HCT116 (cell line): ENCODE data around the gene UNC5C. TPM values are rescaled to one million over a fixed set of nuclear protein-coding genes. Genes with fewer than 3 reads are reported as not detected.

Source experiments
- ATAC-seq: fragments of 200-7000 bp; cut with Tn5 transposase; 2 replicates; pipeline ENCODE4 v1.9.1; 2020; ENCODE audit warnings: mild to moderate bottlenecking, moderate library complexity
- BruUV-seq: library from RNA; stranded (reverse); fragments of 400-500 nt; replicated peaks from 2 replicates; lab custom pipeline; 2021; lab: Mats Ljungman, UMichigan
- CTCF ChIA-PET: fragments of 300-600 bp; sonication (Branson Sonifier 250); formaldehyde crosslinking; loops from one replicate; lab custom pipeline; 2021; ENCODE audit warnings: antibody characterized with exemption; lab: Charles Lee
- POLR2A ChIA-PET: fragments of 300-600, 350-600 bp; sonication (Branson Sonifier 250); formaldehyde crosslinking; loops from one replicate; lab custom pipeline; 2021; ENCODE audit warnings: antibody characterized with exemption; lab: Charles Lee
- RAD21 ChIA-PET, 2 experiments: fragments of 300-600 bp; sonication (Branson Sonifier 250); formaldehyde crosslinking; loops; one replicate each; lab custom pipeline; 2023; ENCODE audit warnings: low total read pairs in 2 of 2; ENCODE audit not compliant: uncharacterized antibody in 2 of 2, unreplicated experiment in 2 of 2, low non-redundant PET in 1 of 2; lab: Charles Lee
- DNase-seq: peaks from one replicate; pipeline ENCODE4 v3.0.0-alpha.2; 2010; ENCODE audit warnings: low read depth, low spot score
- H2AFZ ChIP-seq: fragments of 200-600 bp; shearing (Covaris generic), sonication (generic); 2 replicates; pipeline ENCODE4 v1.6.1; 2017; ENCODE audit warnings: low read depth, mixed run types, mixed read lengths, antibody characterized with exemption, low read length; ENCODE audit not compliant: poor library complexity, severe bottlenecking
- H3K27ac ChIP-seq: 2 replicates; pipeline ENCODE4 v1.5.1; 2012; ENCODE audit warnings: low read depth, low read length
- H3K27me3 ChIP-seq: fragments of 200-600 bp; sonication (generic); 2 replicates; pipeline ENCODE4 v1.6.1; 2016; ENCODE audit warnings: mixed run types, low read length, mixed read lengths; ENCODE audit not compliant: insufficient read depth
- H3K36me3 ChIP-seq, 2 experiments: fragments of 200-500 bp in 1 of 2; fragments of 200-600 bp in 1 of 2; sonication (Bioruptor generic) in 1 of 2; sonication (generic) in 1 of 2; 2 replicates each; pipeline versions ENCODE4 v1.5.1 to v1.6.1; 2014 to 2016; ENCODE audit warnings: low read length in 2 of 2, inconsistent platforms in 1 of 2, mixed read lengths in 1 of 2, mixed run types in 1 of 2; ENCODE audit not compliant: insufficient read depth in 2 of 2, control insufficient read depth in 1 of 2
- H3K4me1 ChIP-seq, 2 experiments: fragments of 200-600 bp in 1 of 2; sonication (generic) in 1 of 2; 2 replicates each; pipeline versions ENCODE4 v1.5.1 to v1.6.1; 2012 to 2017; ENCODE audit warnings: low read length in 2 of 2, inconsistent platforms in 1 of 2, mild to moderate bottlenecking in 1 of 2, mixed read lengths in 1 of 2, mixed run types in 1 of 2, moderate library complexity in 1 of 2; ENCODE audit not compliant: insufficient read depth in 2 of 2, control insufficient read depth in 1 of 2
- H3K4me2 ChIP-seq: fragments of 200-600 bp; sonication (generic); 2 replicates; pipeline ENCODE4 v1.6.1; 2017; ENCODE audit warnings: mixed run types, low read length, mixed read lengths
- H3K4me3 ChIP-seq, 2 experiments: fragments of 200-600 bp in 1 of 2; sonication (generic) in 1 of 2; replicated peaks in 1 of 2; 2 replicates each; pipeline ENCODE4 v1.5.1; 2011 to 2016; ENCODE audit warnings: low read length in 2 of 2, control low read depth in 1 of 2, low read depth in 1 of 2, mild to moderate bottlenecking in 1 of 2, mixed read lengths in 1 of 2, mixed run types in 1 of 2
- H3K79me2 ChIP-seq: fragments of 200-600 bp; sonication (generic); 2 replicates; pipeline ENCODE4 v1.6.1; 2017; ENCODE audit warnings: mild to moderate bottlenecking, mixed run types, low read length, moderate library complexity, mixed read lengths; ENCODE audit not compliant: insufficient read depth
- H3K9ac ChIP-seq: fragments of 200-600 bp; sonication (generic); 2 replicates; pipeline ENCODE4 v1.6.1; 2016; ENCODE audit warnings: low read length, mixed read lengths
- H3K9me2 ChIP-seq: fragments of 200-600 bp; sonication (generic), shearing (Covaris generic); 2 replicates; pipeline ENCODE4 v1.6.1; 2017; ENCODE audit warnings: mixed run types, mild to moderate bottlenecking, moderate library complexity; ENCODE audit not compliant: insufficient read depth
- H3K9me3 ChIP-seq, 2 experiments: fragments of 200-500 bp in 1 of 2; fragments of 200-600 bp in 1 of 2; sonication (Bioruptor generic) in 1 of 2; sonication (generic) in 1 of 2; 2 replicates each; pipeline ENCODE4 v1.6.1; 2014 to 2017; ENCODE audit warnings: low read length in 2 of 2, mixed read lengths in 2 of 2, inconsistent platforms in 1 of 2, low read depth in 1 of 2, mild to moderate bottlenecking in 1 of 2, mixed run types in 1 of 2, moderate library complexity in 1 of 2; ENCODE audit not compliant: control insufficient read depth in 1 of 2, insufficient read depth in 1 of 2
- H4K20me1 ChIP-seq: fragments of 200-600 bp; sonication (generic), shearing (Covaris generic); 2 replicates; pipeline ENCODE4 v1.6.1; 2017; ENCODE audit warnings: mixed run types, mild to moderate bottlenecking, moderate library complexity; ENCODE audit not compliant: insufficient read depth
- CBX3 ChIP-seq: IDR thresholded peaks from 2 replicates; pipeline ENCODE4 v1.6.1; 2012; ENCODE audit warnings: low read depth
- EZH2 ChIP-seq: fragments of 200-600 bp; sonication (generic); IDR thresholded peaks from 2 replicates; pipeline ENCODE4 v1.6.1; 2017; ENCODE audit warnings: antibody characterized with exemption, mixed run types
- EZH2phosphoT487 ChIP-seq: fragments of 200-600 bp; IDR thresholded peaks from 2 replicates; pipeline ENCODE4 v1.6.1; 2018; ENCODE audit warnings: antibody characterized with exemption, borderline replicate concordance
- FOSL1 ChIP-seq: IDR thresholded peaks from 2 replicates; pipeline ENCODE4 v1.6.1; 2012; ENCODE audit warnings: low read depth
- POLR2A ChIP-seq: IDR thresholded peaks from 2 replicates; pipeline ENCODE4 v1.7.0; 2011; ENCODE audit warnings: borderline replicate concordance; ENCODE audit not compliant: insufficient read depth, insufficient read length; ENCODE audit errors: extremely low read depth
- RAD21 ChIP-seq: IDR thresholded peaks from 2 replicates; pipeline ENCODE4 v1.6.1; 2012; ENCODE audit warnings: low read depth, mild to moderate bottlenecking
- SIN3A ChIP-seq: IDR thresholded peaks from 2 replicates; pipeline ENCODE4 v1.6.1; 2012; ENCODE audit warnings: low read depth
- SP1 ChIP-seq: IDR thresholded peaks from 2 replicates; pipeline ENCODE4 v1.6.1; 2012; ENCODE audit warnings: low read depth
- YY1 ChIP-seq: IDR thresholded peaks from 2 replicates; pipeline ENCODE4 v1.6.1; 2011; ENCODE audit warnings: low read length, low read depth, moderate library complexity, mild to moderate bottlenecking; ENCODE audit not compliant: insufficient replicate concordance; ENCODE audit errors: extremely low read depth
- ZFX ChIP-seq: fragments of 450-650 bp; IDR thresholded peaks from 2 replicates; pipeline ENCODE4 v1.6.1; 2017
- ZNF274 ChIP-seq: fragments of 200-500 bp; sonication (Bioruptor generic); IDR thresholded peaks from 2 replicates; pipeline ENCODE4 v1.6.1; 2014; ENCODE audit warnings: mild to moderate bottlenecking, low read depth, low read length, inconsistent platforms
- intact Hi-C: fragments of 100-400 bp; cut with micrococcal nuclease; formaldehyde crosslinking; loops from 2 replicates; pipeline ENCODE4 v1.10.0; 2022
- total RNA-seq: library from RNA; stranded (reverse); gene quantifications from one replicate; pipeline ENCODE4 v1.2.1, GENCODE V29; 2021; ENCODE audit not compliant: unreplicated experiment
- TF ChIP-seq, protein P1 (sequence below): IDR thresholded peaks from 2 replicates; pipeline ENCODE4 v1.6.1; 2012
- TF ChIP-seq, protein P2 (sequence below): IDR thresholded peaks from 2 replicates; pipeline ENCODE4 v1.6.1; 2012
- TF ChIP-seq, protein P3 (sequence below), 3 experiments: fragments of 200-600 bp in 1 of 3; sonication (generic) in 1 of 3; IDR thresholded peaks in 2 of 3; conservative IDR thresholded peaks in 1 of 3; 2 replicates each; pipeline ENCODE4 v1.5.1; 2012 to 2017; ENCODE audit warnings: low read depth in 2 of 3, low read length in 2 of 3, antibody characterized with exemption in 1 of 3, borderline replicate concordance in 1 of 3, control low read depth in 1 of 3, mild to moderate bottlenecking in 1 of 3, mixed read lengths in 1 of 3, mixed run types in 1 of 3, moderate library complexity in 1 of 3; ENCODE audit not compliant: insufficient read depth in 1 of 3

Gene UNC5C
- total RNA-seq, 1 experiment from 2014 or later: not detected

DNA sequence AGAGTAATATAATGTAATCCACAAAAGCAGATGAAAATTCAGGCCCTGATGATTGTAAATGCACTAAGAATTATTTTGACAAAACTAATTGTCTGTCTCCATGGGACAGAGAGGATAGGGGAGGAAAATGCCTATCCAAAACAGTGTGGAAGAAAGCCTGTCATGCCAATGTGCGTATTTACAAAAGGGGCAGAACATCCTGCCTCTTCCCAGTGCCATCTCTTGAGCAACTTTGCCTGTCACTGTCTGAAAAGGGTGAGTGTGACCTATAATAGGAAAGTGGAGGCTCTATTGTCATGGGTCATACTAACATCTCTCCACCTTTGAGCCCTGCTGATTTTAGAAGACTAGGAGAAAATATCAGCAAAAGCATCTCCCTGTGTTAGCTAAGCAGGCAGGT lies 264.1 kb downstream of the UNC5C start:
- no TSS peak for BruUV-seq
- intact Hi-C loops: no loop called here
- Histone ChIP-seq H3K9me2 (no peaks in the 10 kb centered on the region), H3K9ac (no peak overlapping the region), H4K20me1 (no peaks in the 10 kb centered on the region)
- POLR2A ChIA-PET: no interaction called here
- TF ChIP-seq ZNF274 (no peak), SIN3A (no peak)
- TF ChIP-seq, protein P1, sequence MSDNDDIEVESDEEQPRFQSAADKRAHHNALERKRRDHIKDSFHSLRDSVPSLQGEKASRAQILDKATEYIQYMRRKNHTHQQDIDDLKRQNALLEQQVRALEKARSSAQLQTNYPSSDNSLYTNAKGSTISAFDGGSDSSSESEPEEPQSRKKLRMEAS: no peak
- TF ChIP-seq, all 23 proteins: peak for 0
- no peak overlapping the region for H2AFZ ChIP-seq
- no peak overlapping the region for H3K4me2 ChIP-seq
- no peak for ATAC-seq
- no peaks in the 10 kb centered on the region for H3K27me3 ChIP-seq
- ChIA-PET RAD21 (no interaction called here), CTCF (no interaction called here)
- no peak overlapping the region for H3K27ac ChIP-seq
- no peaks in the 10 kb centered on the region for H3K4me1 ChIP-seq
- H3K79me2 ChIP-seq: no peaks in the 10 kb centered on the region
- H3K36me3 ChIP-seq: no peaks in the 10 kb centered on the region
- no peak for DNase-seq
- no peaks in the 10 kb centered on the region for H3K9me3 ChIP-seq
- H3K4me3 ChIP-seq: no peak overlapping the region

- Histone ChIP-seq H3K79me2 (no peaks in the 10 kb centered on the region), H3K9ac (no peak overlapping the region), H3K27ac (no peak overlapping the region), H3K36me3 (no peaks in the 10 kb centered on the region), H3K27me3 (no peaks in the 10 kb centered on the region), H3K4me3 (no peak overlapping the region), H4K20me1 (no peaks in the 10 kb centered on the region), H3K4me1 (no peaks in the 10 kb centered on the region), H3K9me3 (no peaks in the 10 kb centered on the region), H3K9me2 (no peaks in the 10 kb centered on the region), H2AFZ (no peak overlapping the region), H3K4me2 (no peak overlapping the region)
- intact Hi-C loops: no loop called here
- CTCF ChIA-PET: no interaction called here
- TF ChIP-seq, protein P2, sequence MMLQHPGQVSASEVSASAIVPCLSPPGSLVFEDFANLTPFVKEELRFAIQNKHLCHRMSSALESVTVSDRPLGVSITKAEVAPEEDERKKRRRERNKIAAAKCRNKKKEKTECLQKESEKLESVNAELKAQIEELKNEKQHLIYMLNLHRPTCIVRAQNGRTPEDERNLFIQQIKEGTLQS: no peak
- TF ChIP-seq EZH2phosphoT487 (no peak), YY1 (no peak), POLR2A (no peak), SP1 (no peak), EZH2 (no peak), RAD21 (no peak), CBX3 (no peak), ZFX (no peak), SIN3A (no peak), FOSL1 (no peak)
- TF ChIP-seq, protein P3, sequence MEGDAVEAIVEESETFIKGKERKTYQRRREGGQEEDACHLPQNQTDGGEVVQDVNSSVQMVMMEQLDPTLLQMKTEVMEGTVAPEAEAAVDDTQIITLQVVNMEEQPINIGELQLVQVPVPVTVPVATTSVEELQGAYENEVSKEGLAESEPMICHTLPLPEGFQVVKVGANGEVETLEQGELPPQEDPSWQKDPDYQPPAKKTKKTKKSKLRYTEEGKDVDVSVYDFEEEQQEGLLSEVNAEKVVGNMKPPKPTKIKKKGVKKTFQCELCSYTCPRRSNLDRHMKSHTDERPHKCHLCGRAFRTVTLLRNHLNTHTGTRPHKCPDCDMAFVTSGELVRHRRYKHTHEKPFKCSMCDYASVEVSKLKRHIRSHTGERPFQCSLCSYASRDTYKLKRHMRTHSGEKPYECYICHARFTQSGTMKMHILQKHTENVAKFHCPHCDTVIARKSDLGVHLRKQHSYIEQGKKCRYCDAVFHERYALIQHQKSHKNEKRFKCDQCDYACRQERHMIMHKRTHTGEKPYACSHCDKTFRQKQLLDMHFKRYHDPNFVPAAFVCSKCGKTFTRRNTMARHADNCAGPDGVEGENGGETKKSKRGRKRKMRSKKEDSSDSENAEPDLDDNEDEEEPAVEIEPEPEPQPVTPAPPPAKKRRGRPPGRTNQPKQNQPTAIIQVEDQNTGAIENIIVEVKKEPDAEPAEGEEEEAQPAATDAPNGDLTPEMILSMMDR (IDR thresholded peaks at IDR 0.05 in 2 of 3, conservative IDR thresholded peaks at IDR 0.05 in 1 of 3; ENCODE audit: borderline replicate concordance in 1 of 3, insufficient read depth in 1 of 3, low read depth in 2 of 3, low read length in 2 of 3): no peak
- BruUV-seq: no TSS peak
- no peak for ATAC-seq
- POLR2A ChIA-PET: no interaction called here
- no peak for DNase-seq
- RAD21 ChIA-PET: no interaction called here
Observed at GRCh38 chr4:95283320-95283719, 265.5 kb downstream of the UNC5C start.
